ENCODE measurements around the gene CD207. TPM values are rescaled to one million over a fixed set of nuclear protein-coding genes. Genes with fewer than 3 reads are reported as not detected.
"Not testable (repeated sequence)": the region's sequence is repeated elsewhere in the genome, so short reads cannot be mapped to it uniquely, and the experiment has no call there.

Gene CD207
- total RNA-seq, 1 donor = not detected

DNA sequence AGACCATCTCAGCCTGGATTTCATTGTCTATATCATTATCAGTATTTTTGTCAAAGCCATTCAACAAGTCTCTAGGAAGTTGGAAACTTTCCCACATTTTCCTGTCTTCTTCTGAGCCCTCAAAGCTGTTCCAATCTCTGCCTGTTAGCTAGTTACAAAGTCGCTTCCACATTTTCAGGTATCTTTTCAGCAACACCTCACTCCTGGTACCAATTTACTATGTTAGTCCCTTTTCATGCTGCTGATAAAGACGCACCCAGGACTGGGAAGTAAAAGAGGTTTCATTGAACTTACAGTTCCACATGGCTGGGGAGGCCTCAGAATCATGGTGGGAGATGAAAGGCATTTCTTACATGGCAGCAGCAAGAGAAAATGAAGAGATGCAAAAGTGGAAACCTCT lies 35.9 kb downstream of the CD207 start:
- TF ChIP-seq, protein P1, sequence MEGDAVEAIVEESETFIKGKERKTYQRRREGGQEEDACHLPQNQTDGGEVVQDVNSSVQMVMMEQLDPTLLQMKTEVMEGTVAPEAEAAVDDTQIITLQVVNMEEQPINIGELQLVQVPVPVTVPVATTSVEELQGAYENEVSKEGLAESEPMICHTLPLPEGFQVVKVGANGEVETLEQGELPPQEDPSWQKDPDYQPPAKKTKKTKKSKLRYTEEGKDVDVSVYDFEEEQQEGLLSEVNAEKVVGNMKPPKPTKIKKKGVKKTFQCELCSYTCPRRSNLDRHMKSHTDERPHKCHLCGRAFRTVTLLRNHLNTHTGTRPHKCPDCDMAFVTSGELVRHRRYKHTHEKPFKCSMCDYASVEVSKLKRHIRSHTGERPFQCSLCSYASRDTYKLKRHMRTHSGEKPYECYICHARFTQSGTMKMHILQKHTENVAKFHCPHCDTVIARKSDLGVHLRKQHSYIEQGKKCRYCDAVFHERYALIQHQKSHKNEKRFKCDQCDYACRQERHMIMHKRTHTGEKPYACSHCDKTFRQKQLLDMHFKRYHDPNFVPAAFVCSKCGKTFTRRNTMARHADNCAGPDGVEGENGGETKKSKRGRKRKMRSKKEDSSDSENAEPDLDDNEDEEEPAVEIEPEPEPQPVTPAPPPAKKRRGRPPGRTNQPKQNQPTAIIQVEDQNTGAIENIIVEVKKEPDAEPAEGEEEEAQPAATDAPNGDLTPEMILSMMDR (IDR thresholded peaks at IDR 0.05; ENCODE audit: insufficient read depth, low read depth, low read length) = no peak
- no peak overlapping the region for H3K4me3 ChIP-seq (ENCODE audit: low read depth, low read length)

DNA sequence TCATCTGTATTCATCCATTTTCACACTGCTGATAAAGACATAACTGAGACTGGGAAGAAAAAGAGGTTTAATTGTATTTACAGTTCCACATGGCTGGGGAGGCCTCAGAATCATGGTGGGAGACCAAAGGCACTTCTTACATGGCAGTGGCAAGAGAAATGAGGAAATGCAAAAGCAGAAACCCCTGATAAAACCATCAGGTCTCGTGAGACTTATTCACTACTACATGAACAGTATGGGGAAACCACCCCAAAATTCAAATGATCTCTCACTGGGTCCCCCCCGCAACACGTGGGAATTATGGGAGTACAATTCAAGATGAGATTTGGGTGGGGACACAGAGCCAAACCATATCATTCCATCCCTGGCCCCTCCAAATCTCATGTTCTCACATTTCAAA lies 37.6 kb downstream of the CD207 start:
- DNase-seq (ENCODE audit: low read depth) = not testable (repeated sequence)

More for the DNA sequence above, 35.9 kb downstream of the CD207 start:
- DNase-seq (ENCODE audit: low read depth) = no peak

DNA sequence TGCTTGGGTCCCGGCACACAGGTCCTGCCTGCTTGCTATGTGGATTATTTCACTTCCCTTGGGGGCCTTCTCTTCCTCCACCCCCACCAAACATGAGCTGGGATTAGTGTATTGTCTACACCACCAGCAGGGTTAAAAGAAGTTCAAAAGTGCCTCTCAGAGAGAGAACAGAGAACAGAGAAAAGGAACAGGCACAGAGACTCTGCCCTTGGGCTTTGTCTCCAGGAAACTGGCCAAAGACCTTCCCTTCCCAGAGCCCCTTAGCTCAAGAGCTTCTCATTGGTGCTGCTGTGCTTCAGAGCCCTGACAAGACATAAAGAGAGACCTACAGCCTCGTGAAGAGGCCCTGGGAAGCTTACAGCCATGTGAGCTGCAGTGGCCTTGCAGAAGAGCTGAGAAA lies 38.1 kb downstream of the CD207 start:
- TF ChIP-seq, protein P1 (IDR thresholded peaks at IDR 0.05; ENCODE audit: insufficient read depth, low read depth, low read length) = no peak
- no peak overlapping the region for H3K4me3 ChIP-seq (ENCODE audit: low read depth, low read length)

More for the DNA sequence above, 37.6 kb downstream of the CD207 start:
- not testable (repeated sequence) for H3K4me3 ChIP-seq (ENCODE audit: low read depth, low read length)

DNA sequence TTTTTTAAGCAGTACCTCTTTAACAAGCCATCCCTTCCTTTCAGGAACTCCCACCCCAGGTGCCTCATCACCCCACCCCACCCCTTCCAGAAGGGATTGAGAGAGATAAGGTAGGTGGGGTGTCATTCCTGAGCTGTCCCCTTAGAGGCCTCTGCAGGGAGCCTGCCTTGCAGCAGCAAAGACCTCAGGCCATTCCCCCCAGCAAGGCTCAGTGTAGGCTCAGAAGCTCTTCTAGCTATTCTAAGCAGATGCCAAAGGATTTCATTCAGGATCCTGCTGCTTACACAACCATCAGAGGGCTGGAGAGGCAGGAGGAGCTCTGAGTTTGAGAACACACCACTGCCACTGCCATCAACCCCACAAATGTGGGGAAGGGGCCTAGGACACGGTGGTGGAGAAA lies 39.4 kb downstream of the CD207 start:
- TF ChIP-seq, protein P1 (IDR thresholded peaks at IDR 0.05; ENCODE audit: insufficient read depth, low read depth, low read length) = no peak
- DNase-seq (ENCODE audit: low read depth) = no peak
- H3K4me3 ChIP-seq (ENCODE audit: low read depth, low read length) = no peak overlapping the region

More for the DNA sequence above, 38.1 kb downstream of the CD207 start:
- DNase-seq (ENCODE audit: low read depth) = no peak

DNA sequence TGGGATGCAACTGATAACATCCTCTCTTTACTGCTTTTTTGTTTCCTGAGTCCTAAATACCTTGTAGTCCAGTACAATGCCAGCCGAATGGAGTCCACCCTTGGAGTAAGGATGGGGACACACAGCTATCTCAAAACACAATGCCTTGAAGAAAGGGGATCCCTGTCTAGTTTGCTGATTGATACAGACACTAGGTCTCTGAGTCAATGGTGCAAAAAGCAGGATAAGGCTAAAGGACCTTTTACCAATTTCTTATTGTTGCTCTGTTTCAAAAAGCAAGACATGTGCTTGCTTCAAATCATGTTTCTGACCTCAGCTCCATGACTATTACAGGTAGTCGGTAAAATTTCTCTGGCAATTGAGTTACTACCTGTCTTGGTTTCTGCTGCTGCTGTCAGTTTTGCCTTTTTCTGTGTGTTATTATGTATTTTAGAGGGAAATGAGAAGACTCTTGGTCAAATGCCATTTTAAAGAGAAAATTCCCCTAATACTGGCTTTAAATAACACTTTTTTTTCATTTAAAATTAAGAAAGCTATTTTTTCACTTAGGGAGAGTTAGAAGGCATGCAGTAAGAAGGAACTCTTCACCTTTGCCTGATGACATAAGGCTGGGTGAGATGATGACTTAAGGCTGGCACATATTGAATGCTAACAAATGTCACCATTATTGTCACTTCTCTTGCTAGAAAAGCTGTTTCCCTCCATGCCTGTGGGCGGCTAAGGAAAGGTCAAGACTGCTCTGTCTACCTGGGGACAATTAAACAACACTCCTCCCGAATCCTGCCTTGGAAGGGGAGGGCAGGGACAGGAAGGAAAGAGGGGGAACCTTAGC lies 40.2 kb downstream of the CD207 start:
- no peak for DNase-seq (ENCODE audit: low read depth)
- TF ChIP-seq, protein P1 (IDR thresholded peaks at IDR 0.05; ENCODE audit: insufficient read depth, low read depth, low read length) = no peak
- H3K4me3 ChIP-seq (ENCODE audit: low read depth, low read length) = no peak overlapping the region

DNA sequence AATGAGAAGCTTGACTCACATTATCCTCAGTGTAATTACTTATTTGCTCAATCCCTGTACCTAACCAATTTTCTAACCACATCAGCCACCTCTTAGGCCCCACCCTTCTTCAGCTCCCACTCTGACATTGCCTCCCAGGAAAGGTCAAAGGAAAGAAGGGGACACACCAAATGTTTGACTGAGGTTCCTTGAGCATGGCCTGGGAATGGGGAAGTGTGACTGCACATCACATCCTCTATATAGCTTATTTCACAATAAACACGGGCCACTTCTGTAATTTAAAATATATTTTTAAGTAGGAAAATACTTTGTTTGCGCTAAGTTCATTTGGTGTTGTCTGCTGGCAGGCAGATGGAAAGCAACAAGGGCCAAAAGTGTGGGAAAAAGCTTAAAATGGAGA lies 42.2 kb downstream of the CD207 start:
- no peak overlapping the region for H3K4me3 ChIP-seq (ENCODE audit: low read depth, low read length)
- no peak for DNase-seq (ENCODE audit: low read depth)
- TF ChIP-seq, protein P1 (IDR thresholded peaks at IDR 0.05; ENCODE audit: insufficient read depth, low read depth, low read length) = no peak

DNA sequence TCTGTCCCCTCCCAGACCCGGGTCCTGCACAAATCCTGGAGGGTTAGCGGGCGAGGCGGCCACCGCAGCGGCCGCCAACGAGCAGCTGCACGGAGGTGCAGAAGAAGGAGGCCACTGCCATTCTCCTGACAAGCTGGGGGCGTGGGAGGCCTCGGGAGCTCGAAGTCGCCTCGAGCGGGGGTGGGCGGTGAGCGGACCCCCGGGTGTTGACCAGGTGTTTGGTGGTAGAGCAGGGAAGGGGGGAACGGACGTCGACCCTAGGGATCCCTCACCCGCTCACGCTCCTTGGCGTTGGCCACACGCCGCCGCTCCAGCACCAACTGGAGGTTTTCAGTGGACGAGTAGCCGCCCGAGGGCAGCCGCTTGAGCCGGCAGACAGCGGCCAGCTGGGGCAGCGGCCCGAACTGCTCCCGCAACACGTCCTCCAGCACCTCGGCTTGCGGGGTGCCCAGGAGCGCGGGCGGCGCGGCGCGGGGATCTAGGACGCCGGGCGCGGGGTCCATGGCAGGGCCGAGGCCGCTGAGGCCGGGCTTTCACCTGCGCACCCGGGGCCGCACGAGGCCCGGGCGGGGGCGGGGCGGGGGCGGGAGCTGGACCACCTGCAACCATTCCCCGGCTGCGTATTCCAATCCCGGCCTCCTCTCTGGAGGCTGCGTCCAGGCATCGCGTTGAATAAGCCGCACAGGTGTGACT lies 45.3 kb downstream of the CD207 start, which contains the start of gene FIGLA:
Gene FIGLA, minus strand, starts transcription at position 508 of the 693 bp plus-strand sequence. Its CDS starts 5 bp downstream, at position 503.
- TF ChIP-seq, protein P1 (IDR thresholded peaks at IDR 0.05; ENCODE audit: insufficient read depth, low read depth, low read length) = no peak
- H3K4me3 ChIP-seq (ENCODE audit: low read depth, low read length) = no peak within 1 kb of the TSS
- no peak for DNase-seq (ENCODE audit: low read depth)

Measured in fibroblast of villous mesenchyme (primary cell).